Liver (tissue), 9 donors: ENCODE results near the gene BIN2. TPM values are rescaled to one million over a fixed set of nuclear protein-coding genes. Genes with fewer than 3 reads are reported as not detected.

Experiments
- DNase-seq: peaks from one replicate; pipeline ENCODE4 v3.0.0-alpha.2; 2017; ENCODE audit warnings: low spot score
- H3K27ac ChIP-seq, 2 donors: one replicate each; pipeline ENCODE4 v1.7.0; 2013; ENCODE audit warnings: inconsistent platforms in 2 of 2, low read length in 2 of 2, control low read depth in 1 of 2, low read depth in 1 of 2, mild to moderate bottlenecking in 1 of 2
- H3K27me3 ChIP-seq, 4 donors: one replicate each; pipeline versions ENCODE4 v1.6.1 to v1.7.0; 2013; ENCODE audit warnings: low read length in 3 of 4, inconsistent platforms in 1 of 4, mild to moderate bottlenecking in 1 of 4, moderate library complexity in 1 of 4; ENCODE audit not compliant: control insufficient read depth in 4 of 4, insufficient read depth in 4 of 4
- H3K36me3 ChIP-seq, 4 donors: one replicate each; pipeline versions ENCODE4 v1.6.1 to v1.7.0; 2013; ENCODE audit warnings: low read length in 3 of 4, mild to moderate bottlenecking in 3 of 4, low read depth in 1 of 4, moderate library complexity in 1 of 4; ENCODE audit not compliant: control insufficient read depth in 4 of 4, insufficient read depth in 3 of 4
- H3K4me1 ChIP-seq, 4 donors: one replicate each; pipeline versions ENCODE4 v1.6.1 to v1.7.0; 2013; ENCODE audit warnings: low read length in 3 of 4, mild to moderate bottlenecking in 3 of 4, moderate library complexity in 1 of 4; ENCODE audit not compliant: control insufficient read depth in 4 of 4, insufficient read depth in 4 of 4
- H3K4me3 ChIP-seq, 3 donors: one replicate each; pipeline versions ENCODE4 v1.6.1 to v1.7.0; 2013; ENCODE audit warnings: low read length in 3 of 3, control low read depth in 1 of 3, low read depth in 1 of 3, mild to moderate bottlenecking in 1 of 3
- H3K9ac ChIP-seq, 2 donors: one replicate each; pipeline ENCODE4 v1.7.0; 2013; ENCODE audit warnings: low read length in 2 of 2, mild to moderate bottlenecking in 2 of 2, moderate library complexity in 2 of 2, control low read depth in 1 of 2, low read depth in 1 of 2
- H3K9me3 ChIP-seq, 4 donors: one replicate each; pipeline versions ENCODE4 v1.6.1 to v1.7.0; 2013; ENCODE audit warnings: low read length in 3 of 4; ENCODE audit not compliant: control insufficient read depth in 4 of 4
- ATF3 ChIP-seq: IDR thresholded peaks from 2 replicates; pipeline ENCODE4 v1.6.1; 2016; ENCODE audit warnings: antibody characterized with exemption
- FOXA2 ChIP-seq: IDR thresholded peaks from 2 replicates; pipeline ENCODE4 v1.6.1; 2016; ENCODE audit warnings: antibody characterized with exemption
- GABPA ChIP-seq, 2 donors: IDR thresholded peaks in 1 of 2; conservative IDR thresholded peaks in 1 of 2; 2 replicates each; pipeline ENCODE4 v1.6.1; 2016; ENCODE audit warnings: antibody characterized with exemption in 2 of 2, mild to moderate bottlenecking in 1 of 2, moderate library complexity in 1 of 2
- HNF4G ChIP-seq: IDR thresholded peaks from 2 replicates; pipeline ENCODE4 v1.6.1; 2016; ENCODE audit warnings: antibody characterized with exemption
- REST ChIP-seq: IDR thresholded peaks from 2 replicates; pipeline ENCODE4 v1.6.1; 2016; ENCODE audit warnings: antibody characterized with exemption, mild to moderate bottlenecking
- TAF1 ChIP-seq: conservative IDR thresholded peaks from 2 replicates; pipeline ENCODE4 v1.6.1; 2016; ENCODE audit warnings: antibody characterized with exemption, mild to moderate bottlenecking
- YY1 ChIP-seq: IDR thresholded peaks from 2 replicates; pipeline ENCODE4 v1.6.1; 2016; ENCODE audit warnings: antibody characterized with exemption, mild to moderate bottlenecking
- polyA plus RNA-seq, 2 donors: library from polyadenylated mRNA; stranded (reverse) in 1 of 2; unstranded in 1 of 2; fragments of 200-250 nt in 1 of 2; fragments of >200 nt in 1 of 2; fragmentation: Nextera tagmentation in 1 of 2; extraction: Ambion mirVana in 1 of 2; gene quantifications; one replicate each; pipeline versions ENCODE4 v1.2.1 to v1.2.3, GENCODE V29; 2013 to 2015
- total RNA-seq, 2 donors: library from RNA; depleted of rRNA; stranded (reverse); fragments of >200 nt; gene quantifications; one replicate each; pipeline ENCODE4 v1.2.3, GENCODE V29; 2014
- donor health status: healthy.
- donor health status: healthy.
- donor health status: healthy.
- donor health status: healthy.
- donor health status: healthy.

Gene BIN2
- total and polyA plus RNA-seq, 4 donors, result 1.9 to 10.2 (median 4.4) TPM

- no peak for DNase-seq
- Histone ChIP-seq H3K4me1 (peaks cover 0 to under 1% (median 0%) of the 10 kb centered on the region in 4 donors), H3K27ac (no peak overlapping the region), H3K9me3 (no peaks in the 10 kb centered on the region), H3K9ac (no peak overlapping the region), H3K4me3 (no peak overlapping the region), H3K36me3 (no peaks in the 10 kb centered on the region), H3K27me3 (no peaks in the 10 kb centered on the region)
- no peak for TF ChIP-seq REST
- no peak for TF ChIP-seq GABPA (IDR thresholded peaks at IDR 0.05 in 1 of 2, conservative IDR thresholded peaks at IDR 0.05 in 1 of 2)
- no peak for TF ChIP-seq YY1
- no peak for TF ChIP-seq HNF4G
- TF ChIP-seq FOXA2, result no peak
- no peak for TF ChIP-seq TAF1
- no peak for TF ChIP-seq ATF3
Measured at GRCh38 chr12:51232642-51233041, 91.3 kb downstream of the BIN2 start.

Other genes starting within 250 kb of the BIN2 start
- gene CSRNP2, start 240.6 kb downstream of the BIN2 start, total RNA-seq, result 1 to 10 TPM; 4.4 to 8.4 TPM
- gene CSRNP2, start 240.6 kb downstream of the BIN2 start, polyA plus RNA-seq, result 1 to 10 TPM; 2.0 to 3.5 TPM
- 1 to 10 TPM; 6.1 to 8.6 TPM for gene TFCP2, start 151.0 kb downstream of the BIN2 start, total RNA-seq
- gene TFCP2, start 151.0 kb downstream of the BIN2 start, polyA plus RNA-seq, result 1 to 10 TPM; 1.6 to 4.2 TPM
- gene POU6F1, start 106.1 kb downstream of the BIN2 start, total RNA-seq, result 1 to 10 TPM in 1 of 2 donors, under 1 TPM in 1; 0.33 to 1.8 TPM
- gene POU6F1, start 106.1 kb downstream of the BIN2 start, polyA plus RNA-seq, result 1 to 10 TPM; 1.3 to 2.8 TPM
- 100 to 1,000 TPM in 1 of 2 donors, 10 to 100 TPM in 1; 66.0 to 109 TPM for gene DAZAP2, start 85.3 kb downstream of the BIN2 start, total RNA-seq
- gene DAZAP2, start 85.3 kb downstream of the BIN2 start, polyA plus RNA-seq, result 100 to 1,000 TPM; 161 to 218 TPM
- gene SMAGP, start 53.8 kb downstream of the BIN2 start, total RNA-seq, result 1 to 10 TPM; 2.4 to 3.3 TPM
- 1 to 10 TPM; 5.0 to 6.4 TPM for gene SMAGP, start 53.8 kb downstream of the BIN2 start, polyA plus RNA-seq
- not detected for gene CELA1, start 22.5 kb upstream of the BIN2 start, total RNA-seq
- gene CELA1, start 22.5 kb upstream of the BIN2 start, polyA plus RNA-seq, result not detected
- gene GALNT6, start 67.2 kb upstream of the BIN2 start, total RNA-seq, result 10 to 100 TPM in 1 of 2 donors, 1 to 10 TPM in 1; 1.5 to 24.1 TPM
- under 1 TPM; 0.40 to 0.80 TPM for gene GALNT6, start 67.2 kb upstream of the BIN2 start, polyA plus RNA-seq
- 1 to 10 TPM in 1 of 2 donors, under 1 TPM in 1; 0.75 to 1.0 TPM for gene SLC4A8, start 100.7 kb upstream of the BIN2 start, total RNA-seq
- under 1 TPM in 1 of 2 donors, not detected in 1; 0.07 TPM for gene SLC4A8, start 100.7 kb upstream of the BIN2 start, polyA plus RNA-seq